ENCODE results near the gene PCYT2.
A peak's percentile ranks its signal among the peaks of the same experiment; 100 is the strongest.

Gene PCYT2

DNA sequence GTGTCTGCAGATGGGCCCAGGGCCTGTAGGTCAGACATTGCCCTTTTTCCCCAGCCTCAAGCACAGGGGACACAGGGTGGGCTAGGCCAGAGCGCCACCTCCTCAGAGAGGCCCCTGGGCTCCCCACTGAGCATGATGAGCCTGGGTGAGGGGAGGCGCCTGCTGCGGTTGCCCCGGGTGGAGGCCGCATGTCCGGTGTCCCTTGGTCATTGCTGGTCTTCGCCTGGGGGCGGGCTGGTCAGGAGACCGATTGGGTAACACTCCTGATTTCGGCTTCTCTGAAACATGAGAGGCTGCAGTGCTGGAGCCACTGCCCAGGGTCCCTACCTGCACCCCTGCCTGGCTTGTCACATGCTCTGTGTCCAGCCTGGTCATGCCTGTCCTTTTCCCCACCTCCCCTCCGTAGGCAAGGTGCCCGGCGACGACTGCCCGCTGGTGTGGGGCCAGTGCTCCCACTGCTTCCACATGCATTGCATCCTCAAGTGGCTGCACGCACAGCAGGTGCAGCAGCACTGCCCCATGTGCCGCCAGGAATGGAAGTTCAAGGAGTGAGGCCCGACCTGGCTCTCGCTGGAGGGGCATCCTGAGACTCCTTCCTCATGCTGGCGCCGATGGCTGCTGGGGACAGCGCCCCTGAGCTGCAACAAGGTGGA lies 11.6 kb downstream of the PCYT2 start:
- no peak for DNase-seq

DNA sequence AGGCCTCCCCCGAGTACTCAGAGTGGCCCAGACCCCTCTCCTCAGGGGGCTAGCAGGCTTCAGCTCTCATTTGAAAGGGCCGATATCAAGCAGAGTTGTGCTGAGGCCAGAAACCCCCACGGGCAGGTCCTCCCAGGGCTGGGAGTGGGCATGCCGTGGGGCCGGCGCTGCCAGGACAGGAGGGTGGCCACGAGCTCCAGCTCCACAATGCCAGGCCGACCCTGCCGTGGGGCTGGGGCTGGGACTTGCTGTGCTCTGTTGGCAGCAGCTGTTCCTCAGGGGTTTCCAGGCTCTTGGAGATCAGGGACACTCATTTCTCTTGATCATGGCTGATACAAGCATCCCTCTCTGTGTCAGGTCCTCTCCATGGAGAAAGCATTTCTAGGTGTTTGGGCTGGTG lies 12.3 kb downstream of the PCYT2 start:
- no peak for DNase-seq

DNA sequence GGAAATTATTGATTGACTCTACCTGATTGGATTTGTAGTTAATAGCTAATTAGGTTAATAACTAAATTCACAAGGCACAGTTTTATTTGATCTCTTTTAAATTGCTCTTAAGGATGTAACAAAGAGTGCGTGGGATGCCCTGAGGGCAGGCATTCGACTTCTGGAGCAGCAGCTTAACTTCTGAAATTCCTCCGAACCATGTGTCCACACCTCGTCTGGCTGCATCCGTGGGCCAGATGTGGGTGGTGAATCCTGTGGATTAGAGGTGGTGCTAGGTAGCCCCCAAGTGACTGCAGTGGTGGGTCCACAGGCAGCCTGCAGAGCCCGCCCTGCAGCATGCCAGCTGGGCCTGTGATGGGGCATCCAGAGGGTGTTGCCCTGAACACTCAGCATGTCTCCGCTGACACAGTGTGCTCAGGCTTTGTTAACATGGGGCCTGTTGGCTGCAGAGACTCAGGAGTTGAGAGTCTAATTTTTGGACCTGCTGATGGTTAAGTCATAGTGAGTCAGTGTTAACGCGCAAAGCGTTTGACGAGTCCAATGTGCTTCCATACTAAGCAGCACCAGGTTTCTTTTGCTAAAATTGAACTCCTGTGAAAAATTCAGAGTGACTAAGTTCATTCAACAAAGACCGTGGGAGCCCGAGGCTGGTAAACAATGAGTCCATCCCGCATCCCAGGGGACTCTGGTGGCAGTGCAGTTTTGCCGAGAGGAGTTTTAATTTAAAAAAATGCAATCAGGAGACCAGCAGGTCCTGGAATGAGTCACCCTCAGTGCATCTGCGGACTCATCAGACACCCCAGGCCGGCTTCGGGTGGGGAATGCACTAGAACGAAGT lies 13.0 kb downstream of the PCYT2 start:
- no peak for DNase-seq

DNA sequence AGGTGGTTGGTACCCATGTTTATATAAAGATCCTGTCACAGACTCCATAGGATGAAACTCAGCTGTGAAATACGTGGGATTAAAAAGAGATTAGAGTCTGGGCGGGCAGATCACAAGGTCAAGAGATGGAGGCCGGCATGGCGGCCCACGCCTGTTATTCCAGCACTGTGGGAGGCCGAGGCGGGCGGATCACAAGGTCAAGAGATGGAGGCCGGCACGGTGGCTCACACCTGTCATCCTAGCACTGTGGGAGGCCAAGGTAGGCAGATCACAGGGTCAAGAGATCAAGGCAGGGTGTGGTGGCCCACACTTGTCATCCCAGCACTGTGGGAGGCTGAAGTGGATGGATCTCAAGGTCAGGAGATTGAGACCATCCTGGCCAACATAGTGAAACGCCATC lies 15.8 kb downstream of the PCYT2 start:
- DNase-seq, result no peak

DNA sequence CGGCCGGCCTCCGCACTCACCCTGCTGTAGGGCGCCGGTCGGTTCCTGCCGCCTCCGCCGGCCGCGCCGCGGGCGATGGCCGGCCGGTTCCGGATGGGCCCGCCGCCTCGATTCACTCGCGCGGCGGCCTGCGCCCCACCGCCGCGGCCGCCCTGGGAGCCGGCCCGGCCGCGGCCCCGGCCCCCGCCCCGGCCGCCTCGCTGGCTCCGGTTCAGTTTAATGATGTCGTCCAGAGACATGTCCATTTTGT lies 20.0 kb downstream of the PCYT2 start:
- no peak for DNase-seq

DNA sequence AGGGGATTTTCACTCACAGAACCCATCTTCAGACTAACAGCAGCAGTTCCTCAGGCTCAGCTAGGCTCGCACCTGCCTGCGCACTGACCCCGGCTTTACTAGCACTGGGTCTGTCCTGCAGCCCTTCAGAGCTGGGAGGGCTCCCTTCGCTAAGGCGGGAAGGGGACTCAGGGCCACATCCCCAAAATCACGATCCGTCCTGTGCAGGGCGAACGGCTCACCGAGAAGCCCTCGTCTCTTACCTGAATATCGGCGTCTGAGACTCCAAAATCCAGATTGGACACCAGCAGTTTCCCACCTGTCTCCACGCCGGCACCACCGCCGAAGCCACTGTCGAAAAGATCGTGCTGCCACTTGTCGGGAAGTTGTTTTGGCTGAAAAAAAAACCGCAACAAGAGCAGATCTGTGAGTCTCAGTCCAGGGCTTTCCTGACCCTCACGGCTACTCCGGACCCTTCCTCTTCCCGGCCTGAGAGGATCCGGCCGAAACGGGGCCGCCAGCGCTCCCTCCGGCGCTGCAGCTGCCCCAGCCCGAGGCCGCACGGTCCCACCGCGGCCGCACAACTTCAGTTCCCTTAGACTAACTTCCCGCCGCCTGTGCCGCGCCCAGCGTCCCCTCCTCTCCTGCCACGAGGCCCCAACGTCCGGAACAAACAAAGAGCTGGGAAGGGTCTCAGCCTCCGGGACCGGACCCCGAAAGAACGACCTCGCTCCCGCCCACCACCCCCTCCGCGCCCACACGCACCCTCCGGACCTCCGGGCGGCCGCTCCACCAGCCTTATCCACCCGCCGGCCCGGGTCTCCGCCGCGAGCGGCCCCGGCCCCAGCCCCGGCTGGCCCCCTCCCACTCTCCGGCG lies 20.5 kb downstream of the PCYT2 start:
- DNase-seq, result no peak

DNA sequence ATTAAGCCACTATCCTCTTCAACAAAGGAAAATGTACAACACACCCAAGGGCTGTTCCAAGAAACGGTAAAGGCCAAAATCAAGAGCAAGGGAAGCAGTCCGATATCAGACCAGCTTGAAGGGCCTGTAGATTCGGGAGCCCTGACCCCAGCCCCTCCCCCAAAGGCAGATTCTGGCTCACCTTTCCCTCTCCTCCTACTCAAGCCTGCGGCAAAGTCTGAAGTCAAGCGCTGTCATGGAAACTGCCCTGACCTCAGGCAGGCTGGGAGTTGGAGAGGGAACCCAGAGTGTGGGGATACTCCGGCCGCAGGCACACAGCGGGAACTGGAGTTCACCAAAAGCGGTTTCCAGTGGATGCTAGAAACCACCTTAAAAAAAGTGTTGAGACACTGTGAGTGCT lies 21.6 kb downstream of the PCYT2 start:
- no peak for DNase-seq

DNA sequence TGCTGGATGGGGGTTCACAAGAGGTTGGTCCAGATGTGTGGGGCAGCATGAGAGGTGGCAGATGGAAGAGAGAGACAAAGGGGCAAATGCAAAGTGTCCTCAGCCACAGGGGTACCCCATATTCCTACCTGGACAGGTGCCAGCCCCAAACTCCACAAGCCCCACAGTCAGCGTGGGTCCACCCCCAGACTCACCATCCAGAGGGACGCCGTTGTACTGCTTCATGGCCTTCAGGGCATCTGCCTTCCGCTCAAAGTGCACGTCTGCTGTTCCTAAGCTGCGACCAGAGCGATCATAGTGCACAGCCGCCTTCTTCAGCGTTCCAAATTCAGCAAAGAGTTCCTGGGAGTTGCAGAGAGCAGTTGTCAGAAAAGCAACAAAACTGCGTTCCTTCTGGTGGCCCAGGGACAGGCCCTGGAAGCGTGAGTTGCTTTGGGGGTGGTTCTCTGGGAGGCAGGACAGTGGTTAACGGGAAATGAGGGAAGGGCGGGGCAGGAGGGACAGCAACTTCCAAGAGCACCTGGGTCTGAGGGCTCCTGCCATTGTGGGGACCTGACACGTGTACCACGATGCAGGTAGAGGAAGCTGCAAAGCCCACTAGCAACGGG lies 22.1 kb downstream of the PCYT2 start:
- DNase-seq, result no peak

DNA sequence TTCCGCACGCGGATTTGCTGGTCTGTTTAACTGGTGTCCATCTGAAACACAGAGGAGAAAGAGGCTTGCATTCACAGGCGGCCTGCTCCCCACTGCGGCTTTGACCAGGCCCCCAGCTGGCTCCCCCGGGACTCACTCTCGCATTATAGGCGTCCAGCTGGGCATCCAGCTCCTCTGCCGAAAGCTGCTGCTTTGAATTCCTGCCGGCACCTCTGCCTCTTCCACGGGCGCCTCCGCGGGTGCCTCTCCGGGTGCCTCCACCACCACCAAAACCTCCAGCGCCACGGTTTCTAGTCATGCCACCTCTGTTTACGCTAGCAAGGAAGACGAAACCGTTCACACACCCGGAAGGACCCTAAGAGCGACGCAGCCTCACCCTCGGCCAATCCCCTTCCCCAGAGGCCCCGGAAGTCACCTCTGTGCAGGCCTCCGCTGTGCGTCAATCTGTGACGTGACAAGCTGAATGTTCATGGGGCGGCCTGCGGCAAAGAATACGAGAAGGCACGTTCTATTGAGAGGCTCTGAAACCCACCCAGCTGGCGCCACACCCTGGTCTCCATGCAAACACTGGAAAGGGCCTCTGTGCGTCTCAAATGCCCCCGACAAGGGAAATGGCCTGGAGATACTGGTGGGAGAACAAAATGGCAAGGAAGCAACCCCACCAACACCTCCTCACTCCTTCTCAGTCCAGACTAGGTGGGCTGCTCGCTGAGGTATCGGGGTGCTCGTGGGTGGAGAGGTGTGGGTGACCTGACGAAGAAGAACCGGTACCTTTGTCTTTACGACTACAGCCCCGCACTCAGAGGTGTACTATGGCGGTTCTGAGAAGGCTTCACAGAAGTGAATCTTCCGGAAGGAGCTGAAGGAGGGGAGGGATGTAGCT lies 22.9 kb downstream of the PCYT2 start:
- DNase-seq, result no peak

DNA sequence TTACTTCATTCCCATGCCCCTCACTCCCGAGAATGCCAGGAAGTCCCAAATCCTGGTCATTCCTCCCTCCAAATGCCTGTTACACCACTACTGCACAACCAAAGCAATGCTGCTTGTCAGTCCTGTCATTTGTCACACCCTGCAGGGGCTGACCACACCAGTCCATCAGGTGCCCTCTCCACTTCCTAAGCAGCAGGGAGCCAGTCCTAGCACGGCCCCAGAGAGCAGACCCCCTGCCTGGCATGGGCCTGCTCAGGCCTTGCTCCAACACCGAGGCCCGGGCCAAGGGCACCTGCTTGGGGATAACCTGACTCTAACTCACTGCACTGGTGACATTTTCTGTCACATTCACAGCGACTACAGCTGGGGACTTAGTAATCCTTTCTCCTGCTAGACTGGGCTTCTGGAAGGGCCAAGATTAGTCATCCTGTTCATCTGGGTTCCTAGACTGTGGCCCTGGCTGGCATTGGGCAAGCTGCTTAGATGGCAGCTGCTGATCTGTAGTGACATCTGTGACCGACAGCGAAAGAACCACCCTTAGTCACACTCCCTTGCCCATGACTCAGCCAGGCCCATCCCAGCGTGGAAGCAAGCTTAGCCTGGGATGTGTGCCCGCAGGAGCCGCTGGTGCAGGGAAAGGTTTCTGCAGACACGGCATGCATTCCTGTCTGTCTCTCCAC lies 25.2 kb downstream of the PCYT2 start:
- no peak for DNase-seq

DNA sequence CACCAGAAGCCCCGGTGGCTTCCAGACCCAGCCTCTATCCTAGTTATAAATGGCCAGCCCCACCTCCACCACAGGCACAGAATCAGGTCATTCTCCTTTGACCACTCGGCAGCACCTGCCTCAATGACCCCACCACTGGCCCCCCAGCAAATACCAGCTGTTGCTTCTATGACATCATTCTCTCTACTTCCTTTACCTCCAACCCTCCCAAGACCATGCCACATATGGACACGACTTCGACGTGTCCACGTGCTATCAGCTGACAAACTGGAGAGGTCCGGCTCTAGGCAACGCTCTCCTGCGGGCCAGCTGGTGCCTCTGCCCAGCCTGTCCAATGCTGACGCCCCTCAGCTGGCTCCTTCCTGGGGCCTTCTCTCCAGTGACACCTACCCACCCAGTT lies 25.7 kb downstream of the PCYT2 start:
- DNase-seq, result no peak

DNA sequence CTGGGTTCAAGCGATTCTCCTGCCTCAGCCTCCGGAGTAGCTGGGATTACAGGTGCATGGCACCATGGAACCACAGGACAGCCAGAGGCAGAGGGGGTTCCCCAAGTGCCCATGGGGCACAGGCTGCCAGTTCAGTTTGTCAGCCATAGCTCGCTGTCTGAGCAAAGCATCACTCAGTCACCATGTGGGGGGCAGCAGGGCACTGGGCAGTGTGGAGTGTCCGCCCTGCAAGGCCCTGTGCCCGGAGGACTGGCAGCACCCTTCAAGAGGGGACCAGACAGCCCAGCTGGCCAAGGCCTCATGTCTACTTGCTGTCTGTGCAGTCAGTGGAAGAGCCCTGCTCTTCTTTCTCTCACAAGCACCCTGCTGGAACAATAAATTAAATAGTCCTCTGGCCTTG lies 26.2 kb downstream of the PCYT2 start:
- no peak for DNase-seq

DNA sequence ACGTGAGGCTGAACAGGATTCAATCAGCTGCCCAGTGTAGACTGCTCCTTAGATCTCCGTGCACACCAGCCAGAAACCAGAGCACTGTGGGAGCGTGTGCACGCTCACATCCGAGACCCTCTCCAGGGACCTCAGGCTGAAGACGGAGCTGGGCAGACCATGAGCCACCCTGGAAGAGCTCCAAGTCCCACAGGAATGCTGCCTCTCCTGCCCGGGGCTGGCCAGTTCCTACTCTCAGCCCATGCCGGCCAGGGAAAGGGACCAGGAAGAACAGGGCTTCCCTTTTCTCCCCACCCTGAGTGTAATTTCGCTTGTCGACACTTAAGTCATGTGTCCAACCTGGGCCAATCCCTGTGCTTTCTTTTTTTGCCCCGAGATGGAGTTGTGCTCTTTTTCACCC lies 26.7 kb downstream of the PCYT2 start:
- no peak for DNase-seq

DNA sequence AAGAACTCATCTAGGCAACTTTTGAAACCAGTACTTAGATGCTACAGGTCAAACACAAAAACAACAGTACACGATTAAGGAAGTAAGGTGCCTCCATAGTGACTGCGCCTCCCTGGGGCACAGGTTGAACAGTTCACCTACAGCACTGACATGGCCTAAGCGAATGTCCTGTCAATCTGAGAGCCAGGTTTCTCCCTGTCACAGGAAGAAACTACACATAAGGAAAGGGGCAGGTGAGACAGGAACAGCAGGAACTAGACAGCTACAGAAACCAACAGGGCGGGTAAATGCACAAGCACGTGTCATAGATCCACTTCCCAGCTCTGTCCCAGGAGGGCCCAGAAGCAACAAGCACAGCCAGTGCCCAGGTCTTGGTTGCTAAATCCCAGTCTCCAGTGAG lies 32.1 kb downstream of the PCYT2 start:
- no peak for DNase-seq

DNA sequence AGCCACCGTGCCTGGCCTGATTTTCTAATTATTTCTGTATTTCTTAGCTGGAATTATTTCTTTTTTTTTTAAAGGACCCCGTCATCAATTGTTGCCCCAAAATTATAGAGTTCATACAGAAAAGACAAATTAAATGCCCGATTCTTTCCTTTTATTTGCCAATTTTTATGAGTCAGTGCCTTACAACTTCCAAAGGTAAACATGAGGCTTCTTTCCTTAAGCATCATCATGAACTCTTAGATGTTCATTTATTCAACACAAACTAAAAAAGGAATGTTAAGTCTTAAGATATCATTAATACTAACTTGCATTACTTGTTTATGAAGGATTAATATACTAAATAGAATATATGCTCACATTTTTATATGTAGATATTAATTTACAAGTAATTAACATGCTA lies 32.9 kb downstream of the PCYT2 start:
- DNase-seq, result no peak

DNA sequence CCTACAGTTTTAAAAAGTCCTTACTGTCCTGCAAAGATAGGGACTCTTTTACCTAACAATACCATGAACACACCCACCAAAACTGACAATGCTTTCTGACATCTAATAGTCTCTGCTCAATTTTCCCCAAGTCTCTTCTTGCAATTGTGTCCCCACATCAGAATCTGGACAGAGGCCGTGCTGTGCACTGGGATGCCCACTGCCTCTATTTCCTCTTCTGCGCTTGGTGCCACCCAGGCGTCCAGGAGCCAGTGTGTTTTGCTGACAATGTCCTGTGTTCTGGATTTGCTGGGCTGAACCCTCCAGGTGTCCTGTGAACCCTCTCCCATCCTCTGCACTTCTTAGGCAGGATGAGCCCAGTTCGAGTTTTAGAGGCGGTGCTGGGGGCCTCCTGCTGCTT lies 33.6 kb downstream of the PCYT2 start:
- DNase-seq, result no peak

DNA sequence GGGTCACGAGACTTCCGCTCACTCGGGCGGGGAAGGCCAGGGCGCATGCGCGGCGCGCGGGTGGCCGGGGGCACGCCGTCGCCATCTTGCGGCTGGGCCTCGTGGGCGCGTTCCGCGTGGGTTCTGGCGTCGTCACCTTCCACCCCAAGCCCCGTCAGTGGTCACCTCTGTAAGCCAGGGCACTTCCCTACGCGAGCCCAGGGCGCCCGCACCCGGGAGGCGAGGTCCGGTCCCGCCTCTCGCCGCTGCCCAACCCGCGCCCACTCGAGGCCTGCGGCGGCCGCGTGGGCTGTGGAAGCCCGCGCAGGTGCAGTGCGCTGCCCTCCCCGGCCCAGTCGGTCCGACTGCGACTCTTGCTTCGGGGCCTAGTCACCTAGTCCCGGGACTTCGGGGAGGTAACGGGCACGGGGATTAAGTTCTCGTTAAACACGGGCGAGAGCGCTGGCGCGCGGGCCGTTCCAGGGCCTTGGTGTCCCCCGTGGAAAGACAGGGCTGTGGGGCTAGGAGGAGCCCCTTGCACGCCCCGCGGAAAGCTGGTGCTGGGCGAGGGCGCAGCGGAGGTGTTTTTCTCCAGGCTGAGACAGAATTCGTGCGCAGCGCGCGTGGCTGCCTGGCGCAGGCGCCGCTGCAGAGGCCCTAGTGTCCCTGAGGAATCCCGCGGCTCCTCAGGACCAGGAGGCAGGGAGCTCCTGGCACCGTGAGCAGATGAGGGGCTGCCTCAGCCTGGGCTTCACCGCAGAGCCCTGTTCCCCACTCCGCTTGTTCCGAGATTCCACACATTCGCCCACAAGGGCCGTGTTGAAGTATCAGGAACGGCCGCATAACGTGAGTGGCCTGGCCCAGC lies 39.6 kb downstream of the PCYT2 start:
- DNase-seq, result peak; percentile 88 to 95 (median 92)

DNA sequence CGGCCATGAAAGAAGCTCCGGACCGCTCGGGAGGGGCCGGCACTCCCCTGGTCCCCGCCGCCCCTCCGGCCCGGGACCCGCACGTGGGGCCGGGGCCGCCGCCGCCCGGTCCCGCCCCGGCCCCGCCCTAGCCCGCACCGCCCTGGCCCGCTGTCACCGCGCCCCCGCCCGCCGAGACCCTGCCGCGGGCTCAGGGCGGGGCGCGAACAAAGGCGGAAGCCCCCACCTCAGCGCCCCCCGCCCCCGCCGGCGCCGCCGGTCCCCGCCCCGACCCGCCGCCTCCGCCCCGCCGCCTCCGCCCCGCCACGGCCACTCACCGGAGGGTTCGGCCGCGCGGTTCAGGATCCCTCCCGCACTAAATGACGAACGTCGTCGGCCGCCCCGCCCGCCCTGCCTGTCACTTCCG lies 40.2 kb downstream of the PCYT2 start, which contains the start of gene ARHGDIA:
Gene ARHGDIA (minus strand): TSS at position 357 of the 406 bp plus-strand sequence. CDS start 1,407 bp downstream, outside the sequence.
- DNase-seq, result no peak

DNA sequence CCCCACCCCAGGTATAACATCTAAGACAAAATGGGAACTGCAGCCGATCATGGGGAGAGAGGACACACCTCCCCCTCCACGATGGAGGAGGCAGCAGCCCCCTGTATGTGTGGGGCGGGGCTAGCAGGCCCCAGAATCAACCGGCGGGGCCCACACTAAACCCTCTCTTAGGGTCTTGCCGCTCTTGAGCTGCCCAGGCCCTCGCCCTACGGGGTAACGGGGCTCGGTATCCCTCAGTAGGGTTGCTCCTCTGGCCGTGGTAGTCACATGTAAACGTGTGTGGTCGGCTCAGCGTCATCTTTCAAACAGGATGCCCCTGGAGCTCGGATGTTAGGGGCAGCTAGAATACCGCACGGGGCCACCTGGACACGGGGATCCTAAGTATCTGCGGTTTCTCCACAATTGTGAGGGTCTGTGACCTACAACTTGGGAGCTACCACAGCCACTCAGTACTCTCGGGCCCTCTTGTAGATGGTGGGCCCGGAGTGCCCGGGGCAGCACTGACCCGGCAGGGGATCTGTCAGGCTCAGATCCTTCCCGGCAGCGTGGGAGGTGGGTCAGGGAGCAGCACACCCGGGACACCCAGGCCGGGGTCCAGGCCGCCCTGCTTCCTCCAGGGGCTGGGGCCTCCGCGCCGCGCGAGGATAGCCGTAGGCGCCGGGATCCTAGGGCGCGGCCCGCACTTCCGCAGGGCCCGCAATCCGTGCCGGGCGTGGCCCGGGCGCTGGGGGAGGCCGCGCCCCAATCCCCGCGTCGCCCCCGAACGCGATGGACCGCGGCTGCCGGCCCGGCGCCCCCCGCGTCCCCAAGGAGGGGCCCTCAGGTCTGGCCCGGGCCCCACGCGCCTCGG lies 40.8 kb downstream of the PCYT2 start:
- peak in 1 of 4 experiments; percentile 29 for DNase-seq
